K562 (cell line): ENCODE data around the gene EPN3. TPM values are rescaled to one million over a fixed set of nuclear protein-coding genes. Genes with fewer than 3 reads are reported as not detected.
A peak's percentile ranks its signal among the peaks of the same experiment; 100 is the strongest.

Experiments
- ATAC-seq: fragments of 200-7000 bp; cut with Tn5 transposase; 3 replicates; pipeline ENCODE4 v1.9.1; 2020; ENCODE audit warnings: moderate library complexity
- BruUV-seq: library from RNA; stranded (reverse); fragments of 400-500 nt; replicated peaks from 2 replicates; lab custom pipeline; 2021; lab: Mats Ljungman, UMichigan
- CTCF ChIA-PET: fragments of 300-600 bp; formaldehyde crosslinking; extraction: SDS; loops from one replicate; lab custom pipeline; 2021; ENCODE audit warnings: low intra/inter-chr PET ratio; lab: Yijun Ruan, JAX
- POLR2A ChIA-PET: fragments of 300-600, 350-650 bp; sonication (Branson Sonifier 250); formaldehyde crosslinking; extraction: SDS; loops from one replicate; lab custom pipeline; 2021; ENCODE audit warnings: antibody characterized with exemption, inconsistent platforms; lab: Yijun Ruan, JAX
- DNase-seq, 4 experiments: peaks; one replicate each; pipeline versions ENCODE4 v3.0.0 to v3.0.0-alpha.2; 2011 to 2018; ENCODE audit warnings: low spot score in 3 of 4, mixed read lengths in 3 of 4; ENCODE audit errors: extremely low read depth in 1 of 4
- FAIRE-seq: peaks from 2 replicates; lab custom pipeline; 2011; peaks lifted over from hg19 to GRCh38; lab: Jason Lieb, UNC
- H2AFZ ChIP-seq: 2 replicates; pipeline ENCODE4 v1.6.0; 2011; ENCODE audit warnings: low read depth, low read length, control low read depth, inconsistent platforms
- H3K27ac ChIP-seq: fragments of 200-600 bp; 3 replicates; pipeline ENCODE4 v1.8.0; 2011; ENCODE audit warnings: low read depth, mild to moderate bottlenecking, control low read depth, inconsistent platforms, low read length, moderate library complexity, mixed read lengths; ENCODE audit errors: extremely low read depth
- H3K27me3 ChIP-seq, 2 experiments: fragments of 300-600 bp in 1 of 2; 2 replicates in 1 of 2; 3 replicates in 1 of 2; pipeline versions ENCODE4 v1.6.0 to v1.8.0; 2011; ENCODE audit warnings: inconsistent platforms in 2 of 2, low read length in 2 of 2, mild to moderate bottlenecking in 1 of 2, mixed read lengths in 1 of 2, moderate library complexity in 1 of 2; ENCODE audit not compliant: control insufficient read depth in 2 of 2, insufficient read depth in 2 of 2
- H3K36me3 ChIP-seq: fragments of 300-600 bp; 3 replicates; pipeline ENCODE4 v1.8.0; 2011; ENCODE audit warnings: mild to moderate bottlenecking, low read length, inconsistent platforms; ENCODE audit not compliant: control insufficient read depth, insufficient read depth
- H3K4me1 ChIP-seq, 2 experiments: fragments of 200-600 bp in 1 of 2; replicated peaks in 1 of 2; 2 replicates in 1 of 2; 3 replicates in 1 of 2; pipeline versions ENCODE4 v1.5.1 to v1.8.0; 2011; ENCODE audit warnings: inconsistent platforms in 2 of 2, low read length in 2 of 2, mild to moderate bottlenecking in 1 of 2, mixed read lengths in 1 of 2, moderate library complexity in 1 of 2; ENCODE audit not compliant: control insufficient read depth in 2 of 2, insufficient read depth in 2 of 2
- H3K4me2 ChIP-seq: 2 replicates; pipeline ENCODE4 v1.6.1; 2011; ENCODE audit warnings: low read length, control low read depth, inconsistent platforms, mixed read lengths; ENCODE audit not compliant: insufficient read depth
- H3K4me3 ChIP-seq: fragments of 200-600 bp; sonication (generic), shearing (Covaris generic); 2 replicates; pipeline ENCODE4 v1.5.1; 2016; ENCODE audit warnings: control low read depth, inconsistent platforms
- H3K79me2 ChIP-seq: fragments of 200-600 bp; 3 replicates; pipeline ENCODE4 v1.8.0; 2011; ENCODE audit warnings: low read length, inconsistent platforms; ENCODE audit not compliant: control insufficient read depth, insufficient read depth
- H3K9ac ChIP-seq, 2 experiments: 2 replicates each; pipeline versions ENCODE4 v1.6.0 to v1.6.1; 2011; ENCODE audit warnings: low read depth in 2 of 2, low read length in 2 of 2, control low read depth in 1 of 2, inconsistent platforms in 1 of 2, mild to moderate bottlenecking in 1 of 2, mixed read lengths in 1 of 2; ENCODE audit not compliant: insufficient read depth in 1 of 2
- H3K9me1 ChIP-seq: one replicate; pipeline ENCODE4 v1.6.0; 2011; ENCODE audit warnings: inconsistent platforms, mild to moderate bottlenecking, low read length, moderate library complexity; ENCODE audit not compliant: control insufficient read depth, insufficient read depth
- H3K9me3 ChIP-seq: replicated peaks from 2 replicates; pipeline ENCODE4 v1.5.1; 2011; ENCODE audit warnings: low read depth, low read length, inconsistent platforms; ENCODE audit not compliant: control insufficient read depth, insufficient read depth
- H4K20me1 ChIP-seq: replicated peaks from 2 replicates; pipeline ENCODE4 v1.6.1; 2011; ENCODE audit warnings: low read length, inconsistent platforms, mixed read lengths; ENCODE audit not compliant: control insufficient read depth, insufficient read depth
- CXXC5 ChIP-seq: fragments of 250-450 bp; sonication (Bioruptor Pico); IDR thresholded peaks from 2 replicates; pipeline ENCODE4 v1.8.0; 2022; ENCODE audit warnings: inconsistent platforms, mild to moderate bottlenecking, moderate library complexity
- IRF2 ChIP-seq: sonication (generic); formaldehyde crosslinking; IDR thresholded peaks from 2 replicates; pipeline ENCODE4 v1.8.1; 2022; ENCODE audit warnings: mild to moderate bottlenecking, missing genetic modification reagents
- NFIC ChIP-seq: fragments of 450-650 bp; IDR thresholded peaks from 2 replicates; pipeline ENCODE4 v1.6.1; 2017; ENCODE audit warnings: mild to moderate bottlenecking, inconsistent platforms
- SPI1 ChIP-seq: IDR thresholded peaks from 2 replicates; pipeline ENCODE4 v1.6.1; 2011; ENCODE audit warnings: low read depth, low read length, control low read depth, borderline replicate concordance
- ZFP36 ChIP-seq: fragments of 150-350 bp; IDR thresholded peaks from 2 replicates; pipeline ENCODE4 v1.6.1; 2018; ENCODE audit warnings: low read length, low read depth; ENCODE audit not compliant: partially characterized antibody
- ZNF263 ChIP-seq: sonication (generic); formaldehyde crosslinking; IDR thresholded peaks from 2 replicates; pipeline ENCODE4 v1.8.0; 2022; ENCODE audit warnings: mild to moderate bottlenecking, missing genetic modification reagents, borderline replicate concordance
- ZNF76 ChIP-seq: fragments of 250-450 bp; sonication (Bioruptor Pico); IDR thresholded peaks from 2 replicates; pipeline ENCODE4 v1.4.0; 2020; ENCODE audit warnings: mild to moderate bottlenecking, moderate library complexity, borderline replicate concordance
- WGBS: fragments of 100-300 bp; shearing (Covaris generic); methylation state at CpG from one replicate; pipeline ENCODE4 v1.1.6; 2016; ENCODE audit warnings: low coverage, mixed read lengths; ENCODE audit not compliant: insufficient coverage; ENCODE audit errors: missing lambda C conversion rate; 5-methylcytosine and 5-hydroxymethylcytosine counted together
- in situ Hi-C: fragments of 300-500 bp; cut with MboI; formaldehyde crosslinking; loops from 4 replicates; pipeline ENCODE4 v1.15.0; 2018; ENCODE audit warnings: inconsistent platforms, mixed read lengths
- intact Hi-C: fragments of 100-400 bp; cut with micrococcal nuclease; formaldehyde crosslinking; loops from 2 replicates; pipeline ENCODE4 v1.14.2; 2022
- polyA plus RNA-seq, 8 experiments: library from polyadenylated mRNA; depleted of rRNA in 4 of 8; stranded (reverse) in 5 of 8; unstranded in 3 of 8; fragments of >200 nt; fragmentation: Nextera tagmentation in 2 of 8; fragmentation: Illumina TruSeq in 1 of 8; extraction: Ambion mirVana in 2 of 8; extraction: Trizol in 1 of 8; gene quantifications; 2 replicates each; pipeline versions ENCODE4 v1.2.1 to v1.2.3, GENCODE V29; 2011 to 2014; ENCODE audit warnings: inconsistent platforms in 1 of 8, missing spikeins in 1 of 8
- total RNA-seq, 7 experiments: library from RNA; depleted of rRNA in 6 of 7; stranded (reverse); fragments of >200 nt in 6 of 7; fragmentation: Illumina TruSeq in 2 of 7; extraction: Trizol in 2 of 7; gene quantifications; 2 replicates each; pipeline versions ENCODE4 v1.2.1 to v1.2.3, GENCODE V29; 2011 to 2021; ENCODE audit warnings: low replicate concordance in 1 of 7

The EPN3 gene
- total and polyA plus RNA-seq, 9 of the 15 experiments (the other 6 are each of a cell fraction or from before 2014, with no cell fraction given) = 0.16 TPM; not detected in 8

GRCh38 chr17:50527155-50527762, 5.3 kb upstream of the EPN3 start:
- no peak for ATAC-seq
- TF ChIP-seq IRF2 (CRISPR knock-in tag) (no peak), NFIC (peak; percentile 43), CXXC5 (CRISPR knock-in tag) (no peak), ZNF76 (CRISPR knock-in tag) (no peak), ZNF263 (CRISPR knock-in tag) (0 out of 2 replicates have a peak, but pooled peaks have one; percentile 20), SPI1 (peak; percentile 16; the same call in 1 of the 2 replicates), ZFP36 (no peak)
- TF ChIP-seq, all 486 proteins: peak for 3
- CTCF ChIA-PET = no interaction called here
- Histone ChIP-seq H3K79me2 (no peaks in the 10 kb centered on the region), H3K36me3 (no peaks in the 10 kb centered on the region), H3K4me1 (peaks cover 0 to 4% of the 10 kb centered on the region in 2 experiments; a peak in 1 of 5 replicates), H2AFZ (no peak overlapping the region), H3K9me3 (no peaks in the 10 kb centered on the region), H4K20me1 (0 out of 2 replicates have a peak, but pooled peaks cover 7% of the 10 kb centered on the region), H3K4me3 (no peak overlapping the region), H3K27ac (no peak overlapping the region), H3K4me2 (no peak overlapping the region), H3K9me1 (no peaks in the 10 kb centered on the region), H3K9ac (peak overlapping the region in 1 of 2 experiments; percentile 14; a peak in 1 of 4 replicates), H3K27me3 (peaks cover 30 to 49% of the 10 kb centered on the region in 2 experiments; a peak in 4 of 5 replicates)
- FAIRE-seq = no peak
- no TSS peak for BruUV-seq
- POLR2A ChIA-PET = interaction anchor here (0.5 to 0.6 kb wide), 2 partner anchors 10 to 23 kb away, joined by 3 to 4 read pairs; no protein-coding TSS in a partner anchor
- DNase-seq = no peak
- in situ Hi-C loops = no loop called here
- WGBS = 0% methylated on average over 4 of the region's 5 CpGs
- intact Hi-C loops = no loop called here
